Peyer's patch (tissue), 4 donors: ENCODE results near the gene RPL32.

Source experiments
- POLR2A ChIP-seq, 2 donors: fragments of 450-650 bp; IDR thresholded peaks; one replicate each; pipeline ENCODE4 v1.5.1; 2017; ENCODE audit warnings: antibody characterized with exemption in 2 of 2, mild to moderate bottlenecking in 2 of 2, moderate library complexity in 2 of 2
- TF ChIP-seq, protein P1 (sequence below), 6 experiments: fragments of 450-650 bp in 4 of 6; fragments of 200-600 bp in 2 of 6; sonication (generic) in 1 of 6; IDR thresholded peaks; one replicate each; pipeline ENCODE4 v1.5.1; 2017 to 2019; ENCODE audit warnings: antibody characterized with exemption in 6 of 6, mild to moderate bottlenecking in 3 of 6, moderate library complexity in 1 of 6

DNA sequence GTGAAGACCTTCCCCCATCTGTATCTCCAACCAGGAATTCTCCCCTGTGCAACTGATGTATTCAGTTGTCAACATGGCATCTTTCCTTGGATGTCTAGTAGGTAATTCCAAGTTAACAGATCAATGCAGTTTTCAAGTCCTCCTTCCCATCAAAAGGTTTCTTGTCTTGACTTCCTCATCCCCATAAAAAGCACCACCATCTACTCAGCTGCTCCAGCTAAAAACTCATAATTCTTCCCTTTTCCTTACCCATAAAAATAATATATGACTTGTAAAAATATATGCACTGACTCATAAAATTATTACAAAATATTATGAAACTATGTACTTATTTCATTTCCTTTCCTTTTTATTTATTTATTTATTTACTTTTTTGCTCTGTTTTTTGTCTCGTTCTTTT is 49.9 kb downstream of the RPL32 start:
- TF ChIP-seq, protein P1, sequence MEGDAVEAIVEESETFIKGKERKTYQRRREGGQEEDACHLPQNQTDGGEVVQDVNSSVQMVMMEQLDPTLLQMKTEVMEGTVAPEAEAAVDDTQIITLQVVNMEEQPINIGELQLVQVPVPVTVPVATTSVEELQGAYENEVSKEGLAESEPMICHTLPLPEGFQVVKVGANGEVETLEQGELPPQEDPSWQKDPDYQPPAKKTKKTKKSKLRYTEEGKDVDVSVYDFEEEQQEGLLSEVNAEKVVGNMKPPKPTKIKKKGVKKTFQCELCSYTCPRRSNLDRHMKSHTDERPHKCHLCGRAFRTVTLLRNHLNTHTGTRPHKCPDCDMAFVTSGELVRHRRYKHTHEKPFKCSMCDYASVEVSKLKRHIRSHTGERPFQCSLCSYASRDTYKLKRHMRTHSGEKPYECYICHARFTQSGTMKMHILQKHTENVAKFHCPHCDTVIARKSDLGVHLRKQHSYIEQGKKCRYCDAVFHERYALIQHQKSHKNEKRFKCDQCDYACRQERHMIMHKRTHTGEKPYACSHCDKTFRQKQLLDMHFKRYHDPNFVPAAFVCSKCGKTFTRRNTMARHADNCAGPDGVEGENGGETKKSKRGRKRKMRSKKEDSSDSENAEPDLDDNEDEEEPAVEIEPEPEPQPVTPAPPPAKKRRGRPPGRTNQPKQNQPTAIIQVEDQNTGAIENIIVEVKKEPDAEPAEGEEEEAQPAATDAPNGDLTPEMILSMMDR (IDR thresholded peaks at IDR 0.05): no peak
- no peak for TF ChIP-seq POLR2A (IDR thresholded peaks at IDR 0.05)
